ENCODE measurements around the gene TTLL10. TPM values are rescaled to one million over a fixed set of nuclear protein-coding genes. Genes with fewer than 3 reads are reported as not detected.

The TTLL10 gene
- polyA plus RNA-seq, 1 donor from 2014 or later: not detected

- no peaks in the 10 kb centered on the region for H4K20me1 ChIP-seq (ENCODE audit: insufficient read depth)
- peak within 1 kb of the TSS; percentile 87 for H3K9ac ChIP-seq (ENCODE audit: low read length)
- peaks cover 24% of the 10 kb centered on the region for H3K79me2 ChIP-seq (replicated peaks; ENCODE audit: insufficient read depth, low read length)
- H3K9me2 ChIP-seq (ENCODE audit: insufficient read depth, low read length): no peaks in the 10 kb centered on the region
- peak within 1 kb of the TSS; percentile 74 for H3K27ac ChIP-seq (ENCODE audit: low read length)
- TF ChIP-seq CTCF (IDR thresholded peaks at IDR 0.05; ENCODE audit: poor library complexity, severe bottlenecking) (no peak), MXI1 (conservative IDR thresholded peaks at IDR 0.05; ENCODE audit: poor library complexity, severe bottlenecking) (peak; percentile 19), REST (IDR thresholded peaks at IDR 0.05; ENCODE audit: borderline replicate concordance) (no peak), RAD21 (conservative IDR thresholded peaks at IDR 0.05) (no peak), EZH2 (IDR thresholded peaks at IDR 0.05; ENCODE audit: borderline replicate concordance, insufficient read depth, low read length, poor library complexity, severe bottlenecking) (no peak)
- no peaks in the 10 kb centered on the region for H3K27me3 ChIP-seq (ENCODE audit: insufficient read depth, low read depth, low read length)
- peak within 1 kb of the TSS; percentile 41 for H2AFZ ChIP-seq (ENCODE audit: low read depth, low read length)
- no peaks in the 10 kb centered on the region for H3K9me3 ChIP-seq (ENCODE audit: low read length)
- peak within 1 kb of the TSS; percentile 94 for H3K4me3 ChIP-seq (ENCODE audit: low read length)
- no peaks in the 10 kb centered on the region for H3K36me3 ChIP-seq (ENCODE audit: insufficient read depth, low read length)
- H3F3A ChIP-seq (ENCODE audit: insufficient read depth, low read length, poor library complexity, severe bottlenecking): no peaks in the 10 kb centered on the region
- peak within 1 kb of the TSS; percentile 95 for H3K4me2 ChIP-seq (ENCODE audit: low read length)
Measured at GRCh38 chr1:1232208-1232795, 58.6 kb downstream of the TTLL10 start, which contains the start of gene B3GALT6. TSS of gene B3GALT6 (plus strand) at chr1:1232237. CDS start at chr1:1232279, 42 bp downstream.

GRCh38 chr1:1232796-1233566 is 59.3 kb downstream of the TTLL10 start:
- no peak overlapping the region for H3K4me2 ChIP-seq (ENCODE audit: low read length)
- no peak overlapping the region for H3K9ac ChIP-seq (ENCODE audit: low read length)
- peak overlapping the region; percentile 58 for H3K4me3 ChIP-seq (ENCODE audit: low read length)
- TF ChIP-seq EZH2 (IDR thresholded peaks at IDR 0.05; ENCODE audit: borderline replicate concordance, insufficient read depth, low read length, poor library complexity, severe bottlenecking) (no peak), EP300 (conservative IDR thresholded peaks at IDR 0.05; ENCODE audit: poor library complexity, severe bottlenecking) (no peak), CTCF (IDR thresholded peaks at IDR 0.05; ENCODE audit: poor library complexity, severe bottlenecking) (no peak), RAD21 (conservative IDR thresholded peaks at IDR 0.05) (no peak), TAF1 (IDR thresholded peaks at IDR 0.05; ENCODE audit: low read depth) (no peak), MXI1 (conservative IDR thresholded peaks at IDR 0.05; ENCODE audit: poor library complexity, severe bottlenecking) (no peak), REST (IDR thresholded peaks at IDR 0.05; ENCODE audit: borderline replicate concordance) (no peak), SMC3 (conservative IDR thresholded peaks at IDR 0.05; ENCODE audit: poor library complexity) (no peak), POLR2AphosphoS5 (IDR thresholded peaks at IDR 0.05) (no peak)
- H3K9me2 ChIP-seq (ENCODE audit: insufficient read depth, low read length): no peaks in the 10 kb centered on the region
- H3K36me3 ChIP-seq (ENCODE audit: insufficient read depth, low read length): no peaks in the 10 kb centered on the region
- no peaks in the 10 kb centered on the region for H3F3A ChIP-seq (ENCODE audit: insufficient read depth, low read length, poor library complexity, severe bottlenecking)
- peaks cover 24% of the 10 kb centered on the region for H3K79me2 ChIP-seq (replicated peaks; ENCODE audit: insufficient read depth, low read length)
- no peaks in the 10 kb centered on the region for H3K9me3 ChIP-seq (ENCODE audit: low read length)
- H2AFZ ChIP-seq (ENCODE audit: low read depth, low read length): no peak overlapping the region
- no peaks in the 10 kb centered on the region for H3K27me3 ChIP-seq (ENCODE audit: insufficient read depth, low read depth, low read length)
- no peaks in the 10 kb centered on the region for H4K20me1 ChIP-seq (ENCODE audit: insufficient read depth)
- no peak overlapping the region for H3K27ac ChIP-seq (ENCODE audit: low read length)
